K562 (cell line): ENCODE results near the gene SLC6A8. TPM values are rescaled to one million over a fixed set of nuclear protein-coding genes. Genes with fewer than 3 reads are reported as not detected.
A peak's percentile ranks its signal among the peaks of the same experiment; 100 is the strongest.
"Not testable (repeated sequence)": the region's sequence is repeated elsewhere in the genome, so short reads cannot be mapped to it uniquely, and the experiment has no call there.

Experiments used
- EGR1 ChIP-seq: fragments of 450-650 bp; conservative IDR thresholded peaks from 2 replicates; pipeline ENCODE4 v1.6.1; 2017; ENCODE audit warnings: mild to moderate bottlenecking
- FOXM1 ChIP-seq, 2 experiments: fragments of 450-650 bp in 1 of 2; sonication (generic) in 1 of 2; formaldehyde crosslinking in 1 of 2; IDR thresholded peaks; 2 replicates each; pipeline versions ENCODE4 v1.6.1 to v1.9.0; 2017 to 2022; ENCODE audit warnings: low read depth in 2 of 2, mild to moderate bottlenecking in 2 of 2, missing genetic modification reagents in 1 of 2, moderate library complexity in 1 of 2
- MAZ ChIP-seq, 2 experiments: fragments of 450-650 bp in 1 of 2; sonication (generic) in 1 of 2; formaldehyde crosslinking; IDR thresholded peaks in 1 of 2; conservative IDR thresholded peaks in 1 of 2; 2 replicates each; pipeline versions ENCODE4 v1.4.0 to v1.5.0; 2020; ENCODE audit warnings: mild to moderate bottlenecking in 1 of 2, missing genetic modification reagents in 1 of 2
- MTA3 ChIP-seq: fragments of 450-650 bp; formaldehyde crosslinking; IDR thresholded peaks from 2 replicates; pipeline ENCODE4 v1.6.1; 2017; ENCODE audit warnings: mild to moderate bottlenecking, borderline replicate concordance
- POLR2B ChIP-seq: fragments of 450-650 bp; IDR thresholded peaks from 2 replicates; pipeline ENCODE4 v1.6.1; 2018; ENCODE audit warnings: low read depth; ENCODE audit not compliant: partially characterized antibody
- ZNF57 ChIP-seq: fragments of 450-650 bp; formaldehyde crosslinking; IDR thresholded peaks from 2 replicates; pipeline ENCODE4 v1.4.0; 2020; ENCODE audit warnings: mild to moderate bottlenecking, moderate library complexity
- polyA plus RNA-seq, 8 experiments: library from polyadenylated mRNA; depleted of rRNA in 4 of 8; stranded (reverse) in 5 of 8; unstranded in 3 of 8; fragments of >200 nt; fragmentation: Nextera tagmentation in 2 of 8; fragmentation: Illumina TruSeq in 1 of 8; extraction: Ambion mirVana in 2 of 8; extraction: Trizol in 1 of 8; gene quantifications; 2 replicates each; pipeline versions ENCODE4 v1.2.1 to v1.2.3, GENCODE V29; 2011 to 2014; ENCODE audit warnings: inconsistent platforms in 1 of 8, missing spikeins in 1 of 8
- total RNA-seq, 7 experiments: library from RNA; depleted of rRNA in 6 of 7; stranded (reverse); fragments of >200 nt in 6 of 7; fragmentation: Illumina TruSeq in 2 of 7; extraction: Trizol in 2 of 7; gene quantifications; 2 replicates each; pipeline versions ENCODE4 v1.2.1 to v1.2.3, GENCODE V29; 2011 to 2021; ENCODE audit warnings: low replicate concordance in 1 of 7
- TF ChIP-seq, protein P1 (sequence below): fragments of 450-650 bp; IDR thresholded peaks from 2 replicates; pipeline ENCODE4 v1.6.1; 2014; ENCODE audit warnings: low read depth, mild to moderate bottlenecking, moderate library complexity, borderline replicate concordance
- TF ChIP-seq, protein P2 (sequence below), 3 experiments: fragments of 200-800 bp in 1 of 3; fragments of 250-450 bp in 1 of 3; fragments of 450-650 bp in 1 of 3; sonication (Bioruptor Pico) in 1 of 3; sonication (Bioruptor generic) in 1 of 3; formaldehyde crosslinking in 1 of 3; IDR thresholded peaks; 2 replicates each; pipeline versions ENCODE4 v1.6.1 to v1.8.0; 2016 to 2022; ENCODE audit warnings: mild to moderate bottlenecking in 2 of 3, missing genetic modification characterization in 2 of 3, missing compliant biosample characterization in 1 of 3, moderate library complexity in 1 of 3
- TF ChIP-seq, protein P3 (sequence below), 2 experiments: fragments of 450-650 bp; conservative IDR thresholded peaks; 2 replicates each; pipeline ENCODE4 v1.6.1; 2017; ENCODE audit warnings: mild to moderate bottlenecking in 2 of 2, moderate library complexity in 2 of 2
- TF ChIP-seq, protein P4 (sequence below): fragments of 200-800 bp; sonication (Bioruptor generic); IDR thresholded peaks from 2 replicates; pipeline ENCODE4 v1.6.1; 2017; ENCODE audit warnings: missing genetic modification characterization, missing compliant biosample characterization
- TF ChIP-seq, protein P5 (sequence below): fragments of 450-650 bp; IDR thresholded peaks from 2 replicates; pipeline ENCODE4 v1.6.1; 2017; ENCODE audit warnings: antibody characterized with exemption, mild to moderate bottlenecking

The SLC6A8 gene
- total and polyA plus RNA-seq, 9 of the 15 experiments (the other 6 are each of a cell fraction or from before 2014, with no cell fraction given) = 0.68 to 144 (median 34.3) TPM

DNA sequence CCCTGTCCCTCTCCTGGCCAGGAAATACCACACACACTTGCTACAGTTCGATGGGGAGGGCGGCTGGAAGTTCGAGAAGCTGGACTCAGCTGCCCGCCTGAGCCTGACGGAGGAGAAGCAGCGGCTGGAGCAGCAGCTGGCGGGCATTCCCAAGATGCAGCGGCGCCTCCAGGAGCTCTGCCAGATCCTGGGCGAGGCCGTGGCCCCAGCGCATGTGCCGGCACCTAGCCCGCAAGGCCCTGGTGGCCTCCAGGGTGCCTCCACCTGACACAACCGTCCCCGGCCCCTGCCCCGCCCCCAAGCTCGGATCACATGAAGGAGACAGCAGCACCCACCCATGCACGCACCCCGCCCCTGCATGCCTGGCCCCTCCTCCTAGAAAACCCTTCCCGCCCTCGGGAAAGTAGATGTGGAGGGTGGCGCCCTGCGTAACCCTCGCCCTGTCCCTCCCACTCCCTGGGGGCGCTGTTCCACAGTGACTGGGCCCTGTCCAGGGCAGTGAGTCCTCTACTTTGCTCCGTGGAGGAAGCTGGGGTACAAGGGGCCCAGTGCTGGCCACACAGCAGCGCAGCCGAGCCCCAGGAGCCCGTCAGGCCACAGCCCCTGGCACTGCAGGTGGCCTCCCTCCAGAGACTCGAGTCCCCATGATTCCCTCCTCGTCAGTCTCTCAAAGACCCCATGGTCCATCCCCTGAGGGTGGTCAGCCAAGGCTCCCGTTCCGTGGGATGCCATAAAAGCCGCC lies 55.9 kb downstream of the SLC6A8 start (continued):
- TF ChIP-seq, protein P1, sequence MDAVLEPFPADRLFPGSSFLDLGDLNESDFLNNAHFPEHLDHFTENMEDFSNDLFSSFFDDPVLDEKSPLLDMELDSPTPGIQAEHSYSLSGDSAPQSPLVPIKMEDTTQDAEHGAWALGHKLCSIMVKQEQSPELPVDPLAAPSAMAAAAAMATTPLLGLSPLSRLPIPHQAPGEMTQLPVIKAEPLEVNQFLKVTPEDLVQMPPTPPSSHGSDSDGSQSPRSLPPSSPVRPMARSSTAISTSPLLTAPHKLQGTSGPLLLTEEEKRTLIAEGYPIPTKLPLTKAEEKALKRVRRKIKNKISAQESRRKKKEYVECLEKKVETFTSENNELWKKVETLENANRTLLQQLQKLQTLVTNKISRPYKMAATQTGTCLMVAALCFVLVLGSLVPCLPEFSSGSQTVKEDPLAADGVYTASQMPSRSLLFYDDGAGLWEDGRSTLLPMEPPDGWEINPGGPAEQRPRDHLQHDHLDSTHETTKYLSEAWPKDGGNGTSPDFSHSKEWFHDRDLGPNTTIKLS = peak; percentile 24; the same call in 1 of the 2 replicates
- TF ChIP-seq MAZ (CRISPR knock-in tag; conservative IDR thresholded peaks at IDR 0.05 in 1 of 2, IDR thresholded peaks at IDR 0.05 in 1 of 2) (peak; percentile 48 to 84; a peak in 2 of 4 replicates), ZNF57 (CRISPR knock-in tag) (peak; percentile 80; the same call in 1 of the 2 replicates), POLR2B (peak; percentile 67), EGR1 (peak; percentile 63), FOXM1 (CRISPR knock-in tag; IDR thresholded peaks at IDR 0.05; ENCODE audit: low read depth) (0 out of 2 replicates have a peak, but pooled peaks have one; percentile 65), MTA3 (peak; percentile 53; the same call in 1 of the 2 replicates)
- TF ChIP-seq FOXM1 (IDR thresholded peaks at IDR 0.05; ENCODE audit: low read depth) = not testable (repeated sequence)
- TF ChIP-seq, protein P2, sequence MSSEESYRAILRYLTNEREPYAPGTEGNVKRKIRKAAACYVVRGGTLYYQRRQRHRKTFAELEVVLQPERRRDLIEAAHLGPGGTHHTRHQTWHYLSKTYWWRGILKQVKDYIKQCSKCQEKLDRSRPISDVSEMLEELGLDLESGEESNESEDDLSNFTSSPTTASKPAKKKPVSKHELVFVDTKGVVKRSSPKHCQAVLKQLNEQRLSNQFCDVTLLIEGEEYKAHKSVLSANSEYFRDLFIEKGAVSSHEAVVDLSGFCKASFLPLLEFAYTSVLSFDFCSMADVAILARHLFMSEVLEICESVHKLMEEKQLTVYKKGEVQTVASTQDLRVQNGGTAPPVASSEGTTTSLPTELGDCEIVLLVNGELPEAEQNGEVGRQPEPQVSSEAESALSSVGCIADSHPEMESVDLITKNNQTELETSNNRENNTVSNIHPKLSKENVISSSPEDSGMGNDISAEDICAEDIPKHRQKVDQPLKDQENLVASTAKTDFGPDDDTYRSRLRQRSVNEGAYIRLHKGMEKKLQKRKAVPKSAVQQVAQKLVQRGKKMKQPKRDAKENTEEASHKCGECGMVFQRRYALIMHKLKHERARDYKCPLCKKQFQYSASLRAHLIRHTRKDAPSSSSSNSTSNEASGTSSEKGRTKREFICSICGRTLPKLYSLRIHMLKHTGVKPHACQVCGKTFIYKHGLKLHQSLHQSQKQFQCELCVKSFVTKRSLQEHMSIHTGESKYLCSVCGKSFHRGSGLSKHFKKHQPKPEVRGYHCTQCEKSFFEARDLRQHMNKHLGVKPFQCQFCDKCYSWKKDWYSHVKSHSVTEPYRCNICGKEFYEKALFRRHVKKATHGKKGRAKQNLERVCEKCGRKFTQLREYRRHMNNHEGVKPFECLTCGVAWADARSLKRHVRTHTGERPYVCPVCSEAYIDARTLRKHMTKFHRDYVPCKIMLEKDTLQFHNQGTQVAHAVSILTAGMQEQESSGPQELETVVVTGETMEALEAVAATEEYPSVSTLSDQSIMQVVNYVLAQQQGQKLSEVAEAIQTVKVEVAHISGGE (CRISPR knock-in tag; IDR thresholded peaks at IDR 0.05) = peak in 1 of 3 experiments; percentile 27; a peak in 1 of 6 replicates
- TF ChIP-seq, protein P3, sequence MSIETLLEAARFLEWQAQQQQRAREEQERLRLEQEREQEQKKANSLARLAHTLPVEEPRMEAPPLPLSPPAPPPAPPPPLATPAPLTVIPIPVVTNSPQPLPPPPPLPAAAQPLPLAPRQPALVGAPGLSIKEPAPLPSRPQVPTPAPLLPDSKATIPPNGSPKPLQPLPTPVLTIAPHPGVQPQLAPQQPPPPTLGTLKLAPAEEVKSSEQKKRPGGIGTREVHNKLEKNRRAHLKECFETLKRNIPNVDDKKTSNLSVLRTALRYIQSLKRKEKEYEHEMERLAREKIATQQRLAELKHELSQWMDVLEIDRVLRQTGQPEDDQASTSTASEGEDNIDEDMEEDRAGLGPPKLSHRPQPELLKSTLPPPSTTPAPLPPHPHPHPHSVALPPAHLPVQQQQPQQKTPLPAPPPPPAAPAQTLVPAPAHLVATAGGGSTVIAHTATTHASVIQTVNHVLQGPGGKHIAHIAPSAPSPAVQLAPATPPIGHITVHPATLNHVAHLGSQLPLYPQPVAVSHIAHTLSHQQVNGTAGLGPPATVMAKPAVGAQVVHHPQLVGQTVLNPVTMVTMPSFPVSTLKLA (conservative IDR thresholded peaks at IDR 0.05) = peak; percentile 20 to 52; a peak in 1 of 4 replicates
- TF ChIP-seq, protein P4, sequence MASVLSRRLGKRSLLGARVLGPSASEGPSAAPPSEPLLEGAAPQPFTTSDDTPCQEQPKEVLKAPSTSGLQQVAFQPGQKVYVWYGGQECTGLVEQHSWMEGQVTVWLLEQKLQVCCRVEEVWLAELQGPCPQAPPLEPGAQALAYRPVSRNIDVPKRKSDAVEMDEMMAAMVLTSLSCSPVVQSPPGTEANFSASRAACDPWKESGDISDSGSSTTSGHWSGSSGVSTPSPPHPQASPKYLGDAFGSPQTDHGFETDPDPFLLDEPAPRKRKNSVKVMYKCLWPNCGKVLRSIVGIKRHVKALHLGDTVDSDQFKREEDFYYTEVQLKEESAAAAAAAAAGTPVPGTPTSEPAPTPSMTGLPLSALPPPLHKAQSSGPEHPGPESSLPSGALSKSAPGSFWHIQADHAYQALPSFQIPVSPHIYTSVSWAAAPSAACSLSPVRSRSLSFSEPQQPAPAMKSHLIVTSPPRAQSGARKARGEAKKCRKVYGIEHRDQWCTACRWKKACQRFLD (CRISPR knock-in tag) = peak; percentile 61; the same call in 1 of the 2 replicates
- TF ChIP-seq, protein P5, sequence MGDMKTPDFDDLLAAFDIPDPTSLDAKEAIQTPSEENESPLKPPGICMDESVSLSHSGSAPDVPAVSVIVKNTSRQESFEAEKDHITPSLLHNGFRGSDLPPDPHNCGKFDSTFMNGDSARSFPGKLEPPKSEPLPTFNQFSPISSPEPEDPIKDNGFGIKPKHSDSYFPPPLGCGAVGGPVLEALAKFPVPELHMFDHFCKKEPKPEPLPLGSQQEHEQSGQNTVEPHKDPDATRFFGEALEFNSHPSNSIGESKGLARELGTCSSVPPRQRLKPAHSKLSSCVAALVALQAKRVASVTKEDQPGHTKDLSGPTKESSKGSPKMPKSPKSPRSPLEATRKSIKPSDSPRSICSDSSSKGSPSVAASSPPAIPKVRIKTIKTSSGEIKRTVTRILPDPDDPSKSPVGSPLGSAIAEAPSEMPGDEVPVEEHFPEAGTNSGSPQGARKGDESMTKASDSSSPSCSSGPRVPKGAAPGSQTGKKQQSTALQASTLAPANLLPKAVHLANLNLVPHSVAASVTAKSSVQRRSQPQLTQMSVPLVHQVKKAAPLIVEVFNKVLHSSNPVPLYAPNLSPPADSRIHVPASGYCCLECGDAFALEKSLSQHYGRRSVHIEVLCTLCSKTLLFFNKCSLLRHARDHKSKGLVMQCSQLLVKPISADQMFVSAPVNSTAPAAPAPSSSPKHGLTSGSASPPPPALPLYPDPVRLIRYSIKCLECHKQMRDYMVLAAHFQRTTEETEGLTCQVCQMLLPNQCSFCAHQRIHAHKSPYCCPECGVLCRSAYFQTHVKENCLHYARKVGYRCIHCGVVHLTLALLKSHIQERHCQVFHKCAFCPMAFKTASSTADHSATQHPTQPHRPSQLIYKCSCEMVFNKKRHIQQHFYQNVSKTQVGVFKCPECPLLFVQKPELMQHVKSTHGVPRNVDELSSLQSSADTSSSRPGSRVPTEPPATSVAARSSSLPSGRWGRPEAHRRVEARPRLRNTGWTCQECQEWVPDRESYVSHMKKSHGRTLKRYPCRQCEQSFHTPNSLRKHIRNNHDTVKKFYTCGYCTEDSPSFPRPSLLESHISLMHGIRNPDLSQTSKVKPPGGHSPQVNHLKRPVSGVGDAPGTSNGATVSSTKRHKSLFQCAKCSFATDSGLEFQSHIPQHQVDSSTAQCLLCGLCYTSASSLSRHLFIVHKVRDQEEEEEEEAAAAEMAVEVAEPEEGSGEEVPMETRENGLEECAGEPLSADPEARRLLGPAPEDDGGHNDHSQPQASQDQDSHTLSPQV = 0 out of 2 replicates have a peak, but pooled peaks have one; percentile 20
